Measurements from ENCODE around the gene FUT8. TPM values are rescaled to one million over a fixed set of nuclear protein-coding genes. Genes with fewer than 3 reads are reported as not detected.

The FUT8 gene
- total RNA-seq, 1 donor from 2014 or later, result 18.1 TPM

GRCh38 chr14:65658202-65658601 lies 245.7 kb downstream of the FUT8 start:
- Mint-ChIP-seq H3K9me3 (ENCODE audit: low read depth) (peaks cover 22% of the 10 kb centered on the region), H3K36me3 (ENCODE audit: low read depth) (peaks cover 4% of the 10 kb centered on the region), H3K27ac (ENCODE audit: unreplicated experiment) (no peak overlapping the region), H3K27me3 (ENCODE audit: low read depth) (no peaks in the 10 kb centered on the region), H3K4me1 (ENCODE audit: low read depth) (no peaks in the 10 kb centered on the region), H3K4me3 (ENCODE audit: unreplicated experiment) (no peak overlapping the region)
- no peak for DNase-seq (ENCODE audit: low spot score)
- TF ChIP-seq, protein P1, sequence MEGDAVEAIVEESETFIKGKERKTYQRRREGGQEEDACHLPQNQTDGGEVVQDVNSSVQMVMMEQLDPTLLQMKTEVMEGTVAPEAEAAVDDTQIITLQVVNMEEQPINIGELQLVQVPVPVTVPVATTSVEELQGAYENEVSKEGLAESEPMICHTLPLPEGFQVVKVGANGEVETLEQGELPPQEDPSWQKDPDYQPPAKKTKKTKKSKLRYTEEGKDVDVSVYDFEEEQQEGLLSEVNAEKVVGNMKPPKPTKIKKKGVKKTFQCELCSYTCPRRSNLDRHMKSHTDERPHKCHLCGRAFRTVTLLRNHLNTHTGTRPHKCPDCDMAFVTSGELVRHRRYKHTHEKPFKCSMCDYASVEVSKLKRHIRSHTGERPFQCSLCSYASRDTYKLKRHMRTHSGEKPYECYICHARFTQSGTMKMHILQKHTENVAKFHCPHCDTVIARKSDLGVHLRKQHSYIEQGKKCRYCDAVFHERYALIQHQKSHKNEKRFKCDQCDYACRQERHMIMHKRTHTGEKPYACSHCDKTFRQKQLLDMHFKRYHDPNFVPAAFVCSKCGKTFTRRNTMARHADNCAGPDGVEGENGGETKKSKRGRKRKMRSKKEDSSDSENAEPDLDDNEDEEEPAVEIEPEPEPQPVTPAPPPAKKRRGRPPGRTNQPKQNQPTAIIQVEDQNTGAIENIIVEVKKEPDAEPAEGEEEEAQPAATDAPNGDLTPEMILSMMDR (IDR thresholded peaks at IDR 0.05), result no peak

DNA sequence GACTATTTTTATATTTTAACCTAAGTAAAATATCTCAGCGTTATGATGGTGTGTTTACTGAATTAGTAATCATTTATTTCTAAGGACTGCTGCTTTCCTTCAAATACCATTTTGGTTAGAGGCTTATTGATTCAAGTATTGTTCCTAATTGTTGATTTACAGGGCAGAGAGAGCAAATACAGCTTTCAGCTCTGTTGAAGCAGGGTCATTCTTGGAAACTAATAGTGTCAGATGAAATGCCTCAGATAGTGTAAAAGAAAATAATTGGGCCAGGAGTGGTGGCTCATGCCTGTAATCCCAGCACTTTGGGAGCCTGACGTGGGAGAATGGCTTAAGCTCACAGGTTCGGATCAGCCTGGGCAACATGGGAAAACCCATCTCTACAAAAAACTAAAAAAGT lies 249.3 kb downstream of the FUT8 start:
- Mint-ChIP-seq H3K4me3 (ENCODE audit: unreplicated experiment) (no peak overlapping the region), H3K36me3 (ENCODE audit: low read depth) (no peaks in the 10 kb centered on the region), H3K27me3 (ENCODE audit: low read depth) (no peaks in the 10 kb centered on the region), H3K27ac (ENCODE audit: unreplicated experiment) (no peak overlapping the region), H3K4me1 (ENCODE audit: low read depth) (no peaks in the 10 kb centered on the region), H3K9me3 (ENCODE audit: low read depth) (peaks cover 7% of the 10 kb centered on the region)
- no peak for DNase-seq (ENCODE audit: low spot score)
- TF ChIP-seq, protein P1 (IDR thresholded peaks at IDR 0.05), result no peak

- Mint-ChIP-seq H3K27me3 (ENCODE audit: low read depth) (no peaks in the 10 kb centered on the region), H3K27ac (ENCODE audit: unreplicated experiment) (no peak overlapping the region), H3K36me3 (ENCODE audit: low read depth) (no peaks in the 10 kb centered on the region), H3K4me1 (ENCODE audit: low read depth) (no peaks in the 10 kb centered on the region), H3K4me3 (ENCODE audit: unreplicated experiment) (no peak overlapping the region), H3K9me3 (ENCODE audit: low read depth) (no peaks in the 10 kb centered on the region)
- DNase-seq (ENCODE audit: low spot score), result no peak
- TF ChIP-seq, protein P1 (IDR thresholded peaks at IDR 0.05), result no peak
Observed at GRCh38 chr14:65664436-65664835, 251.9 kb downstream of the FUT8 start.

GRCh38 chr14:65676361-65677014 lies 264.0 kb downstream of the FUT8 start:
- Mint-ChIP-seq H3K9me3 (ENCODE audit: low read depth) (no peaks in the 10 kb centered on the region), H3K36me3 (ENCODE audit: low read depth) (no peaks in the 10 kb centered on the region), H3K27ac (ENCODE audit: unreplicated experiment) (no peak overlapping the region), H3K4me1 (ENCODE audit: low read depth) (no peaks in the 10 kb centered on the region), H3K4me3 (ENCODE audit: unreplicated experiment) (no peak overlapping the region), H3K27me3 (ENCODE audit: low read depth) (no peaks in the 10 kb centered on the region)
- TF ChIP-seq, protein P1 (IDR thresholded peaks at IDR 0.05), result no peak
- DNase-seq (ENCODE audit: low spot score), result no peak

GRCh38 chr14:65685572-65685971 lies 273.0 kb downstream of the FUT8 start:
- Mint-ChIP-seq H3K9me3 (ENCODE audit: low read depth) (no peaks in the 10 kb centered on the region), H3K36me3 (ENCODE audit: low read depth) (no peaks in the 10 kb centered on the region), H3K27me3 (ENCODE audit: low read depth) (no peaks in the 10 kb centered on the region), H3K4me1 (ENCODE audit: low read depth) (no peaks in the 10 kb centered on the region), H3K4me3 (ENCODE audit: unreplicated experiment) (no peak overlapping the region), H3K27ac (ENCODE audit: unreplicated experiment) (no peak overlapping the region)
- no peak for DNase-seq (ENCODE audit: low spot score)
- TF ChIP-seq, protein P1 (IDR thresholded peaks at IDR 0.05), result no peak

All from chondrocyte (in vitro differentiated cells).